SU-DHL-6 (cell line): ENCODE measurements around the gene LRRC7.

Source experiments
- CTCF ChIP-seq: fragments of 200-600 bp; sonication (generic); IDR thresholded peaks from one replicate; pipeline ENCODE4 v1.5.1; 2017; ENCODE audit warnings: antibody characterized with exemption, mild to moderate bottlenecking, low read length, moderate library complexity; ENCODE audit not compliant: insufficient read depth, poor library complexity, severe bottlenecking
- EZH2phosphoT487 ChIP-seq: fragments of 200-600 bp; sonication (generic), shearing (Covaris generic); conservative IDR thresholded peaks from 2 replicates; pipeline ENCODE4 v1.6.1; 2018; ENCODE audit warnings: mild to moderate bottlenecking, antibody characterized with exemption, low read length, moderate library complexity, mixed read lengths

GRCh38 chr1:69755647-69756046 is 187.9 kb downstream of the LRRC7 start:
- TF ChIP-seq CTCF, result no peak
- no peak for TF ChIP-seq EZH2phosphoT487
